AG10803 (cell line): ENCODE data around the gene RADIL.
"Not testable (repeated sequence)": the region's sequence is repeated elsewhere in the genome, so short reads cannot be mapped to it uniquely, and the experiment has no call there.

Experiments
- DNase-seq: peaks from one replicate; pipeline ENCODE4 v3.0.0; 2010; ENCODE audit warnings: low read depth
- H3K4me3 ChIP-seq: 2 replicates; pipeline ENCODE4 v1.5.1; 2011; ENCODE audit warnings: mild to moderate bottlenecking, low read length, control low read depth
- TF ChIP-seq, protein P1 (sequence below): conservative IDR thresholded peaks from 2 replicates; pipeline ENCODE4 v1.5.1; 2011; ENCODE audit warnings: mild to moderate bottlenecking, low read length, control low read depth, inconsistent platforms

RADIL gene

DNA sequence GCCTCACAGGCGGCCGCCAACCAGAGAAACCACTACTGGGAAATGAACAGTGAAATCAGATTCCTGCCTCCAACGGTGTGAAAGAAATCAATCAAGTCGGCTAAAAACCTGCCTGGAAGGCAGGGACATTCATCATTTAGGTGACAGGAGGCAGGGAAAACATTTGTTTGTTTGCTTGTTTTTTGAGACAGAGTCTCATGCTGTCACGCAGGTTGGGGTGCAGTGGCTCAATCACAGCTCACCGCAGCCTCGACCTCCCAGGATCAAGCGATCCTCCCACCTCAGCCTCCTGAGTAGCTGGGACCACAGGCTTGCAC is 77.6 kb downstream of the RADIL start:
- TF ChIP-seq, protein P1, sequence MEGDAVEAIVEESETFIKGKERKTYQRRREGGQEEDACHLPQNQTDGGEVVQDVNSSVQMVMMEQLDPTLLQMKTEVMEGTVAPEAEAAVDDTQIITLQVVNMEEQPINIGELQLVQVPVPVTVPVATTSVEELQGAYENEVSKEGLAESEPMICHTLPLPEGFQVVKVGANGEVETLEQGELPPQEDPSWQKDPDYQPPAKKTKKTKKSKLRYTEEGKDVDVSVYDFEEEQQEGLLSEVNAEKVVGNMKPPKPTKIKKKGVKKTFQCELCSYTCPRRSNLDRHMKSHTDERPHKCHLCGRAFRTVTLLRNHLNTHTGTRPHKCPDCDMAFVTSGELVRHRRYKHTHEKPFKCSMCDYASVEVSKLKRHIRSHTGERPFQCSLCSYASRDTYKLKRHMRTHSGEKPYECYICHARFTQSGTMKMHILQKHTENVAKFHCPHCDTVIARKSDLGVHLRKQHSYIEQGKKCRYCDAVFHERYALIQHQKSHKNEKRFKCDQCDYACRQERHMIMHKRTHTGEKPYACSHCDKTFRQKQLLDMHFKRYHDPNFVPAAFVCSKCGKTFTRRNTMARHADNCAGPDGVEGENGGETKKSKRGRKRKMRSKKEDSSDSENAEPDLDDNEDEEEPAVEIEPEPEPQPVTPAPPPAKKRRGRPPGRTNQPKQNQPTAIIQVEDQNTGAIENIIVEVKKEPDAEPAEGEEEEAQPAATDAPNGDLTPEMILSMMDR = no peak
- H3K4me3 ChIP-seq = no peak overlapping the region
- no peak for DNase-seq

DNA sequence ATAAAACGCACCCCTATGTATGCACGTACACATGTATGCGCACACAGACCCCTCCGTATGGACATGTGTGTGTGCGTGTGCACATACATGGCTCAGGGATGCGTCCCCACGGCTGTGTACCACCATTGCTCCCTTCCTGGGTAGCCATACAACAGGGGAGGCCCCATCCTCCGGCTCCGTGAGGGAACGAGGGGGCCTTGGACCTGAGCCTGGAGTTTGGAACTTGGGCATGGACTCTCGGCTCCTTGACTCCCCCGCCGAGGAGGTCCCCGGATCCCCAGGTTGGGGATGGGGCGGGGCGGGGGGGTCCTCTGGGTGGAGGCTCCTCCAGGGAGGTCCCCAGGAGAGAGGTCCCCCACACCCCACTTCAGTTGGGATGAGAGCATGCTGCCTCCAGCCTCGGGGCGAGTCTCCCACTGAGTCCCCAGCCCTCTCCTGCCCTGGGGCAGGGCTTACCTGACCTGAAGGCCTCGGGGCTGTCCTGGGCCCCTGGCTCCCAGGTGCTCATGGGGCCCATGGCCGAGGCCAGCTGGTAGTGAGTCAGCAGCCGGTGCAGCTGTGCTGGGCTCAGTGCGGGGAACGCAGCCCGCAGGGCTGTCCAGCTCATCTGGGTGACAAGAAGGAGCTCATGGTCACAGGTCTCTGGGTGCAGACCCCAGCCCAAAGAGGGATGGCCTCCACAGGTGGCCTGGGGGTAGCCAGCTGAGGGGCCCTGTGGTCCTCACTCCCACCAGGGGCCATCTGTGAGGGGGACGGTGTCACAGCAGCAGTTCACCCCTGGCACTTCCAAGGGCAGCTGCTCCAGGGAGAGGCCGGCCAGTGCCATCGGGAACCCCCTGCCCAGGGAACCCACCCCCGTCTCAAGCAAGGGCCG is 78.2 kb downstream of the RADIL start:
- DNase-seq = no peak
- H3K4me3 ChIP-seq = no peak overlapping the region

DNA sequence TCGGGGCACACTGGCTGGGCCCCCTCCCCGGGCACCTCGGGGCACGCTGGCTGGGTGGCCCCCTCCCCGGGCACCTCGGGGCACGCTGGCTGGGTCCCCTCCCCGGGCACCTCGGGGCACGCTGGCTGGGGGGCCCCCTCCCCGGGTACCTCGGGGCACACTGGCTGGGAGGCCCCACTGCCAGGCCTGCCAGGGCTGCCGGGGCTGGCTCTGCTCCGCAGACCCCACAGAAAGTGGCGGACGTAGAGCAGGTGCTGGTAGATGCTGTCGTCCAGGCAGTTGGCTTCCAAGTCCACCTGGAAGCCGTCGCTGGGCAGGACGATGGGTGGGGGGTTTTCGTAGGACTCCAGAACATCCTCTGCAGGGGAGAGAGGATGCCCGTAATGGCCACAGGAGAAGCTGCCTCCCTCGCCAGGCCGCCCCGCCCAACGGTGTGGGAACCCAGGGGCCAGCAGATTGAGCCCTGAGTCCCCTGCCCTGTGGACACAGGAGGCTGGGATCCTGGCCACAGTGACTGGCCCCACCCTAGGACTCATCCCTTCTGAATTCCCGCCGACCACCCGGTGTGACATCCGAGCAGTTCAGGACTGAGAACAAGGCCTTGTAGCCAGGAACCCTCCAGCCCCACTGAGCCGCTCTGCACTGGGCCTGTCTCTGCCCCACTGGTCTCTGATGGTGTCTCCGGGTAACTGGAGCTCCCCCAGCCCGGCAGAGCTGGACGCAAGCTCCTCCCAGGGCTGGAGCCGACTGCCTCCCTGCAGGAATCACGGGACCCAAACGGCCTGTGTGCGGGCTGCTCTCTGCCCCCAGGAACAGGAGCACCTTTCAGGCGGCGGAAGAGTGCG is 79.9 kb downstream of the RADIL start:
- TF ChIP-seq, protein P1 = no peak
- H3K4me3 ChIP-seq = no peak overlapping the region
- DNase-seq = no peak

More for the DNA sequence above, 78.2 kb downstream of the RADIL start:
- TF ChIP-seq, protein P1 = no peak

DNA sequence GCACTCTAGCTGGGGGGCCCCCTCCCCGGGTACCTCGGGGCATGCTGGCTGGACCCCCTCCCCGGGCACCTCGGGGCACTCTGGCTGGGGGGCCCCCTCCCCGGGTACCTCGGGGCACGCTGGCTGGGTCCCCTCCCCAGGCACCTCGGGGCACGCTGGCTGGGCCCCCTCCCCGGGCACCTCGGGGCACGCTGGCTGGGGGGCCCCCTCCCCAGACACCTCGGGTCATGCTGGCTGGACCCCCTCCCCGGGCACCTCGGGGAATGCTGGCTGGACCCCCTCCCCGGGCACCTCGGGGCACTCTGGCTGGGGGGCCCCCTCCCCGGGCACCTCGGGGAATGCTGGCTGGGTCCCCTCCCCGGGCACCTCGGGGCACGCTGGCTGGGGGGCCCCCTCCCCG is 80.9 kb downstream of the RADIL start:
- DNase-seq, H3K4me3 ChIP-seq: not testable (repeated sequence)

DNA sequence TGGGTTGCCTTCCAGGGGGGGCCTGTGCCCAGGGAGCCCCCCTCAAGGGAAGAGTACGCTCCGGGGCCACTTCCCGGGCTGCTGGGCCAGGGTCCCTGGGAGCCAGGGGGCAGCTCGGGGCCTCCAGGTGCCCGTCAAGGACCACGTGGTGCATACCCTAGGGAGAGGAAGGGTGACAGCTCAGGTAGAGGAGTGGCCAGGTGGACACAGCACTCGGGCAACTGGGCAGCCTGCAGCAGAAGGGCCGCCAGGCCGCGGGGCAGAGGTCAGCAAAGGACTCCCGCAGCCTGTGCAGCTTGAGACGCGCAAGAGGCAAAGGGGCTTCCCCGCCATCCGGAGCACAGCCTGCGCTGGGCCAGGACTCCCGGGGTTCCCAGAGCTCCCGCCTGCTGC is 81.7 kb downstream of the RADIL start:
- TF ChIP-seq, protein P1 = no peak
- no peak for DNase-seq
- H3K4me3 ChIP-seq = no peak overlapping the region

DNA sequence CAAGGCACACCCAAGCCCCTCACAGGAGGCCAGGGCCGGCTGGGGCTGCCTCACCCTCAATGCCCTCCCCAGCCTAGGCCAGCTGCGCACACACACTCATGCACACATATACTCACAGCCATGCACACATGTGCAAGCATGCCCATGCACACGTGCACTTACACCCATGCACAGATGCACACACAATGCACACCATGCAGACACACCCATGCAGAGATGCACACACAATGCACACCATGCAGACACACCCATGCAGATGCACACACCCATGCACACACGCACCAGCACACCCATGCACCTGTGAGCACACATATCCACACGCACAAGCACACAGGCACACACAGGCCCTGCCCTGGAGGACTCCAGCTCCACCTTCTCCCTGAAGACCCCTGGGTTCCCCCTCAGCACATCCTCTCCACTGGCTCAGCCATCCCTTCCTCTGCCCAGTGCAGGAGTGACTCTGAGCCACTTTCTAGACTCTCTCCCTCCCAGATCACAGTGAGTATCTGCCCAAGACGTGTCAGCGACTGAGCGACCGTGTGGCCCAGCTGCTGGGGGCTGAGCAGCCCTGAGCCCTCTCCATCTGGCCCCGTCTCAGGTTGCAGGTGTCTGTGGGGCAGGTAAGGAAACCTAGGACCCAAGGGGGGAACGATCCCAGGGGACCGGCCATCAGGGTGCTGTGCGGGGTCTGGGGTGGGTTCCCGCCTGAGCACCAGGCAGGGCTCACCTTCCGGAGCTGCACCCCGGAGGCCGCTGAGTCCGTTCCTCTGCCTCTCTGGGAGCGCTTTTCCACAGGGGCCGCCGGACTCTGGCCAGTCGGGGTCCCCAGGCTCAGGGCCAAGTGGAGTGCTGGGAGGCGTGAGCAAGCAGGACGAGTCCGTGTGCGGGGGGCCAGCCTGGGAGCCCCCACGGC is 82.3 kb downstream of the RADIL start:
- no peak overlapping the region for H3K4me3 ChIP-seq
- DNase-seq = no peak
- TF ChIP-seq, protein P1 = no peak

DNA sequence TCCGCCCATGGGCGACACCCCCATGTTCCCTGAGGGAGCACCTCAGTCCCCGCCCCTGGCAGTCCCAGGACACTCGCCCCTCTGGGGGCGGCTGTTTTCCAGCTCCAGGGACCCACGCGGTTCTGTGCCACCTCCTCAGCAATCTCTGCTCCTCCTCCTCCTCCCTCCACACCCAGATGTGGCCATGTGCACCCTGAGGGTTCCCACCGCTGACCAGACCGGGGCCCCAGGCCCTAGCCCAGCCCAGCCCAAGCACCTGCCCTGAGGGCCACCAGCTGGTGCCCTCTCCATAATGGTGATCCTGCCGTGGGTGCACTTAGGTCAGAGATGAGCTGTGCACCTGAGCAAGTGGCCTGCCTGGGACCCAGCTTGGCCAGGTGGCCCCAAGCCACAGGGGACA is 83.0 kb downstream of the RADIL start:
- no peak overlapping the region for H3K4me3 ChIP-seq
- TF ChIP-seq, protein P1 = no peak
- no peak for DNase-seq
